Fibroblast of lung (primary cell): ENCODE data around the gene CCDC61. TPM values are rescaled to one million over a fixed set of nuclear protein-coding genes. Genes with fewer than 3 reads are reported as not detected.

Experiments used
- DNase-seq, 2 donors: peaks; one replicate each; pipeline versions ENCODE4 v3.0.0 to v3.0.0-alpha.2; 2010; ENCODE audit warnings: low read depth in 2 of 2
- H2AFZ ChIP-seq: 2 replicates; pipeline ENCODE4 v1.5.1; 2012; ENCODE audit warnings: low read length, control low read depth, inconsistent platforms
- H3K27ac ChIP-seq: 2 replicates; pipeline ENCODE4 v1.5.1; 2011; ENCODE audit warnings: low read length, control low read depth; ENCODE audit not compliant: insufficient read depth
- H3K27me3 ChIP-seq: 2 replicates; pipeline ENCODE4 v1.5.1; 2011; ENCODE audit warnings: mild to moderate bottlenecking, low read length; ENCODE audit not compliant: control insufficient read depth, insufficient read depth
- H3K36me3 ChIP-seq: 2 replicates; pipeline ENCODE4 v1.5.1; 2011; ENCODE audit warnings: low read length; ENCODE audit not compliant: control insufficient read depth, insufficient read depth
- H3K4me1 ChIP-seq: 2 replicates; pipeline ENCODE4 v1.5.1; 2011; ENCODE audit warnings: low read length; ENCODE audit not compliant: control insufficient read depth, insufficient read depth; ENCODE audit errors: extremely low read depth
- H3K4me2 ChIP-seq: 2 replicates; pipeline ENCODE4 v1.5.1; 2011; ENCODE audit warnings: low read length, control low read depth; ENCODE audit not compliant: insufficient read depth; ENCODE audit errors: extremely low read depth
- H3K4me3 ChIP-seq, 4 experiments: fragments of 200-600 bp in 1 of 4; sonication (generic) in 1 of 4; replicated peaks in 1 of 4; 2 replicates each; pipeline ENCODE4 v1.5.1; 2011 to 2016; ENCODE audit warnings: low read length in 4 of 4, low read depth in 3 of 4, mild to moderate bottlenecking in 3 of 4, control low read depth in 2 of 4, inconsistent platforms in 1 of 4, mixed read lengths in 1 of 4; ENCODE audit not compliant: insufficient read depth in 1 of 4; ENCODE audit errors: control extremely low read depth in 1 of 4
- H3K79me2 ChIP-seq: 2 replicates; pipeline ENCODE4 v1.5.1; 2012; ENCODE audit warnings: mild to moderate bottlenecking, low read length, inconsistent platforms; ENCODE audit not compliant: control insufficient read depth, insufficient read depth
- H3K9ac ChIP-seq: 2 replicates; pipeline ENCODE4 v1.5.1; 2011; ENCODE audit warnings: mild to moderate bottlenecking, low read length, control low read depth; ENCODE audit not compliant: insufficient read depth
- H3K9me3 ChIP-seq: 2 replicates; pipeline ENCODE4 v1.5.1; 2012; ENCODE audit warnings: low read depth, low read length; ENCODE audit not compliant: control insufficient read depth, insufficient read depth
- H4K20me1 ChIP-seq: 2 replicates; pipeline ENCODE4 v1.5.1; 2011; ENCODE audit warnings: low read length; ENCODE audit not compliant: control insufficient read depth, insufficient read depth; ENCODE audit errors: extremely low read depth
- EZH2 ChIP-seq: IDR thresholded peaks from 2 replicates; pipeline ENCODE4 v1.5.1; 2012; ENCODE audit warnings: low read length, control low read depth, mild to moderate bottlenecking; ENCODE audit errors: missing control alignments
- polyA plus RNA-seq, 2 donors: library from polyadenylated mRNA; depleted of rRNA in 1 of 2; stranded (reverse) in 1 of 2; unstranded in 1 of 2; fragments of >200 nt; gene quantifications; 2 replicates each; pipeline ENCODE4 v1.2.1, GENCODE V29; 2011 to 2012; ENCODE audit warnings: missing spikeins in 1 of 2
- total RNA-seq: library from RNA; depleted of rRNA; stranded (reverse); fragments of >200 nt; gene quantifications from 2 replicates; pipeline ENCODE4 v1.2.1, GENCODE V29; 2014
- TF ChIP-seq, protein P1 (sequence below), 2 donors: IDR thresholded peaks in 1 of 2; conservative IDR thresholded peaks in 1 of 2; 1 replicate in 1 of 2; 2 replicates in 1 of 2; pipeline ENCODE4 v1.5.1; 2011 to 2012; ENCODE audit warnings: low read length in 2 of 2, control low read depth in 1 of 2, inconsistent platforms in 1 of 2, low read depth in 1 of 2, mild to moderate bottlenecking in 1 of 2

Gene CCDC61
- total and polyA plus RNA-seq, 2 donors (not counting 1 experiment from before 2014, with no cell fraction given), result 4.5 to 8.9 TPM

DNA sequence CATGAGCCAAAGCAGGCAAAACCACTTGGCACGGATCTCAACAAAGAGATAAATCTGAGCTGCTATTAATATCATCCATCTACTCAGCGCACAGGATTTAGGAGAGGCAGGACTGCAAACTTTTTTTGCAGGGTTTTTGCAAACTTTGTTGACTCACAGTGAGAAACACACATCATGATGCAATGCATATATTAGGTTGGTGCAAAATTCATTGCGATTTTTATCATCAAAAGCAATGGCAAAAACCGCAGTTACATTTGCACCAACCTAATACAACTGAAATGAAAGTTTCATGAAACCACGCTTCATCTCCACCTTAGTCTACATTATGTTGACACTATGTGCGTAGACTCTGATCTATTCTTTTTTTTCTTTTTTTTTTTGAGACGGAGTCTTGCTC is 17.1 kb upstream of the CCDC61 start:
- no peaks in the 10 kb centered on the region for H3K9me3 ChIP-seq
- H3K4me1 ChIP-seq, result no peaks in the 10 kb centered on the region
- TF ChIP-seq, protein P1, sequence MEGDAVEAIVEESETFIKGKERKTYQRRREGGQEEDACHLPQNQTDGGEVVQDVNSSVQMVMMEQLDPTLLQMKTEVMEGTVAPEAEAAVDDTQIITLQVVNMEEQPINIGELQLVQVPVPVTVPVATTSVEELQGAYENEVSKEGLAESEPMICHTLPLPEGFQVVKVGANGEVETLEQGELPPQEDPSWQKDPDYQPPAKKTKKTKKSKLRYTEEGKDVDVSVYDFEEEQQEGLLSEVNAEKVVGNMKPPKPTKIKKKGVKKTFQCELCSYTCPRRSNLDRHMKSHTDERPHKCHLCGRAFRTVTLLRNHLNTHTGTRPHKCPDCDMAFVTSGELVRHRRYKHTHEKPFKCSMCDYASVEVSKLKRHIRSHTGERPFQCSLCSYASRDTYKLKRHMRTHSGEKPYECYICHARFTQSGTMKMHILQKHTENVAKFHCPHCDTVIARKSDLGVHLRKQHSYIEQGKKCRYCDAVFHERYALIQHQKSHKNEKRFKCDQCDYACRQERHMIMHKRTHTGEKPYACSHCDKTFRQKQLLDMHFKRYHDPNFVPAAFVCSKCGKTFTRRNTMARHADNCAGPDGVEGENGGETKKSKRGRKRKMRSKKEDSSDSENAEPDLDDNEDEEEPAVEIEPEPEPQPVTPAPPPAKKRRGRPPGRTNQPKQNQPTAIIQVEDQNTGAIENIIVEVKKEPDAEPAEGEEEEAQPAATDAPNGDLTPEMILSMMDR (conservative IDR thresholded peaks at IDR 0.05 in 1 of 2, IDR thresholded peaks at IDR 0.05 in 1 of 2; ENCODE audit: low read depth in 1 of 2, low read length in 2 of 2), result no peak
- no peak for TF ChIP-seq EZH2
- no peak overlapping the region for H3K9ac ChIP-seq
- H4K20me1 ChIP-seq, result no peaks in the 10 kb centered on the region
- no peak overlapping the region for H3K27ac ChIP-seq
- DNase-seq, result no peak
- no peaks in the 10 kb centered on the region for H3K36me3 ChIP-seq
- H3K4me3 ChIP-seq, result no peak overlapping the region
- H3K4me2 ChIP-seq, result no peak overlapping the region
- H3K27me3 ChIP-seq, result peaks cover 17% of the 10 kb centered on the region
- H2AFZ ChIP-seq, result no peak overlapping the region
- no peaks in the 10 kb centered on the region for H3K79me2 ChIP-seq

DNA sequence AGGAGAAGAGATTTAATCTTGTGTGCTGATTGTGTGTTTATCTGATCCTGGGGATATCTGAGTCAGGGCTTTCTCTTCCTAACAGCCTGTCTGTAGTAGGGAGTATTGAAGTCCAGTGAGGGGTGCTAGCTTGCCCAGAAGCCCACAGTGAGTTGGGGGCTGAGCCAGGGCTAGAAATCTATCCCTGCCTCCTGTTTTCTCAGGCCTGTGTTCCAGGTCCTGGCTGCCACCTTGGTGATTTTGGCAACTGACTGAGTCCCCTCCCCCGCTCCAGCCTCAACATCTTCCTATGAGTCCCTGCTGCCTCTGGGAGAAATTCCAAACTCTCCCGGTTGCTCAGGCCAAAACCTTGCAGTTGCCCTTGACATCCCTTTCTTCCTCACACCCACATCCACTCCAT is 13.9 kb upstream of the CCDC61 start:
- peak in 1 of 2 donors; percentile 57 for DNase-seq
- Histone ChIP-seq H3K79me2 (no peaks in the 10 kb centered on the region), H4K20me1 (no peaks in the 10 kb centered on the region), H3K9ac (no peak overlapping the region), H3K4me1 (no peaks in the 10 kb centered on the region), H3K4me3 (no peak overlapping the region), H3K4me2 (no peak overlapping the region), H3K36me3 (no peaks in the 10 kb centered on the region), H3K9me3 (no peaks in the 10 kb centered on the region), H2AFZ (no peak overlapping the region), H3K27me3 (peaks cover 2% of the 10 kb centered on the region), H3K27ac (no peak overlapping the region)
- TF ChIP-seq, protein P1 (conservative IDR thresholded peaks at IDR 0.05 in 1 of 2, IDR thresholded peaks at IDR 0.05 in 1 of 2; ENCODE audit: low read depth in 1 of 2, low read length in 2 of 2), result no peak
- no peak for TF ChIP-seq EZH2

DNA sequence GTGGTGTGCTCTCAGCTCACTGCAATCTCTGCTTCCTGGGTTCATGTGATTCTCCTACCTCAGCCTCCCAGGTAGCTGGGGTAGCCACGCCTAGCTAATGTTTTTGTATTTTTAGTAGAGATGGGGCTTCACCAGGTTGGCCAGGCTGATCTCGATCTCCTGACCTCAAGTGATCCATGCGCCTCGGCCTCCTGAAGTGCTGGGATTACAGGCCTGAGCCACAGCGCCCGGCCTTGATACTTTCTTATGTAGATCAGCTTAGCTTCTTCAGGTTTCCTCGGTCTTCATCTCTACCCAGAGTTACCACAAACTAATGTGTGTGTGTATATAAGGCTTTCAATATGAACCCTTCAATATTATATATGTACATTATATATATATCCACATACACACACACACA is 9.9 kb upstream of the CCDC61 start:
- no peak overlapping the region for H3K27ac ChIP-seq
- no peaks in the 10 kb centered on the region for H3K9me3 ChIP-seq
- H3K27me3 ChIP-seq, result peaks cover 2% of the 10 kb centered on the region
- no peaks in the 10 kb centered on the region for H3K4me1 ChIP-seq
- no peak for DNase-seq
- H4K20me1 ChIP-seq, result no peaks in the 10 kb centered on the region
- no peak overlapping the region for H3K4me2 ChIP-seq
- no peaks in the 10 kb centered on the region for H3K79me2 ChIP-seq
- no peak overlapping the region for H3K9ac ChIP-seq
- TF ChIP-seq, protein P1 (conservative IDR thresholded peaks at IDR 0.05 in 1 of 2, IDR thresholded peaks at IDR 0.05 in 1 of 2; ENCODE audit: low read depth in 1 of 2, low read length in 2 of 2), result no peak
- TF ChIP-seq EZH2, result no peak
- no peaks in the 10 kb centered on the region for H3K36me3 ChIP-seq
- no peak overlapping the region for H2AFZ ChIP-seq
- H3K4me3 ChIP-seq, result no peak overlapping the region
